GF-D8 (cell line): ENCODE measurements around the gene AIG1.
"Not testable (repeated sequence)": the region's sequence is repeated elsewhere in the genome, so short reads cannot be mapped to it uniquely, and the experiment has no call there.

Experiments used
- DNase-seq: peaks from one replicate; lab custom pipeline; 2025; lab: John Stamatoyannopoulos, UW

AIG1 gene

DNA sequence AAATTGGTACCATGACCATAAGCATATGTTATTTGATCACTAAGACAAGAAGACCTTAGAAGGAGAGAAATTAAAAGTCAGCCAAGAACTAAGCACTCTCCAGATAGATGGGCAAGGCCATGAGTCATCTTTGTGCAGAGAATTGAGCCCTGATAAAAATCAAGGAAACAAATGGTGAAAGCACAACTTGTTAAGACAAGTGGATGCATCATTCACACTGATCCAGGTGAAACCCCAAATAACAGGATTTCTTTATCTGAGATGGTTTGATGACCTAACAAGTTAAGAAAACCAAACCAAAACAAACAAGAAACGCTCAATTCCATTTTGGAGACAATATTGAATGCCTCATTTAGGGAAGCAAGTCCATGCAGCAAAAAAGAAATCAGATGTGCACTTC lies 268.2 kb downstream of the AIG1 start:
- no peak for DNase-seq

- no peak for DNase-seq
Measured at GRCh38 chr6:143329323-143329722, 268.6 kb downstream of the AIG1 start.

DNA sequence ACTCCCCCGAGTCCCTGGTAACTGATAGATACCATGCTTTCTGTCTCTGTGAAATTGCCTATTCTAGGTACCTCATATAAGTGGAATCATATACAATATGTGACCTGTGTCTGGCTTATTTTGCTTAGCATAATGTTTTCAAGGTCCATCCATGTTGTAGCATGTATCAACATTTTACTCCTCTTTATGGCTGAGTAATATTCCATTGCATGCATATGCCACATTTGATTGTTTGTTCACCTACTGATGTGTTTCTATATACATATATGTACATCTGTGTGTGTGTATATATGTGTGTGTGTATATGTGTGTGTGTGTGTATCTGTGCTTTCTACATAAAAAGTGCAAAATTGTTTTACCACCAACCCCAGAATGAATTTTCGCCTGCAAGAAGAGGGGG lies 270.7 kb downstream of the AIG1 start:
- DNase-seq = no peak

GRCh38 chr6:143332153-143332845 lies 271.6 kb downstream of the AIG1 start:
- DNase-seq = no peak

DNA sequence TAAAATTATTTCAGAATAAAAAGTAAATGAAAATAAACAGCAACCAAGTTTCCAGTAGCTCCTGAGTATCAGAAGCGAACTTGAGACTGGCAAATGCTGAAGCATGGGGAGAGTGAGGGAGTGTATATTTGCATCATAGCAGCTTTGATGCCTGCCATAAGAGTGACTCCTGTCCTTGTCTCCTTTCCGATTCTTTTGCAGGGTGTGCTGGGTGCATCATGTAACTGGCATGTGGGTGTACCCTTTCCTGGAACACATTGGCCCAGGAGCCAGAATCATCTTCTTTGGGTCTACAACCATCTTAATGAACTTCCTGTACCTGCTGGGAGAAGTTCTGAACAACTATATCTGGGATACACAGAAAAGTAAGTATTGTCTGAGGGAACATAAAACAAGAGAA lies 272.4 kb downstream of the AIG1 start:
- DNase-seq = no peak

DNA sequence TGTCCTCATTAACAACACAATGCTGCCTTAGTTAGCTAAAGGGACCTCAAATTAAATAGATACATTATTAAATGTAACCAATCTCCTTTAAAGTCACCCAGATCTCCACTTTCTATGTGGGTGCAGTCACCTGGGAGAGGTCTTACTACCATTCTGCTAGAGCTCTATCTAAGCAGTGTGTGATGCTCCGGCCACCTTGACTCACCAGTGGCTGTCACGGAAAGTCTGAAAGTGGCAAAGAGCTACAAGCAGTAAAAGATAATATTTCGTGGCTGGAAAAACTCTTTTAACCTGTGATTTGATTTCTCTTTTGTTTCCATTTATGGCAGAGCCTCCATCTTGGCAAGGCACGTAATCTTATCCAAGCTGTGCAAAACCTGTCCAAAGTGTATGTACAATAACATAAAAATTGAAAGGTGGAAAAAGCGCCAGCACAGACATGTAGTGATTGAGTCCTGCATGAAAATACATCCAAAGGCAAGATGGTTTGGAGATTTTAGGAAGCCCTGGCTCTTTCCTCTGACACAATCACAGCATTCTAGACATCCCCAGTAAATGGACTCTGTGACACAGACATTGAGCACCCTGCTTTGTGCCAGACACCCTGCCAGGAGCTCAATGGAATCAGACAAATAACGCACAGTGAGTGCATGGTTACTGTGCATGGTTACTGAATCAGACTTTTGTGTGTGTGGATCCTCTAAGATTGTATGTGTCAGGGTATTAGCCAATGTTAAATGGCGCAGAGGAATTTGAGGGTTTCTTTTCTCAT lies 273.2 kb downstream of the AIG1 start:
- no peak for DNase-seq

- no peak for DNase-seq
Measured at GRCh38 chr6:143335865-143336264, 275.2 kb downstream of the AIG1 start.

GRCh38 chr6:143336446-143337152 lies 275.9 kb downstream of the AIG1 start:
- no peak for DNase-seq

- DNase-seq = no peak
Measured at GRCh38 chr6:143337201-143337949, 276.7 kb downstream of the AIG1 start.

GRCh38 chr6:143339223-143339622 lies 278.5 kb downstream of the AIG1 start:
- no peak for DNase-seq

DNA sequence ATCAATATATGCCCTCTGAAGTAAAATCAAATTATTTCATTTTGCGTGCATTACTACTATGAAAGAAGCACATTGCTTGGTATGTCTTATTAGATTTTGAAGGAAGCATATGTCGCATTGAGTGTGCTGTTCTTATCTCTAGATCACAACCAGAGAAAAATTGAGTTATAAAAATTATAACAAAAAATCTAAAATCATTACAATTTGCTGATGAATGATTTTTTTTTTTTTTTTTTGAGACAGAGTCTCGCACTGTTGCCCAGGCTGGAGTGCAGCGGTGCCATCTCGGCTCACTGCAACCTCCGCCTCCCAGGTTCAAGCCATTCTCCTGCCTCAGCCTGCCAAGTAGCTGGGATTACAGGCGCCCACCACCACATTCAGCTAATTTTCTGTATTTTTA lies 284.8 kb downstream of the AIG1 start:
- not testable (repeated sequence) for DNase-seq

GRCh38 chr6:143346004-143346403 lies 285.3 kb downstream of the AIG1 start:
- no peak for DNase-seq

- DNase-seq = no peak
Measured at GRCh38 chr6:143348531-143348930, 287.8 kb downstream of the AIG1 start.

DNA sequence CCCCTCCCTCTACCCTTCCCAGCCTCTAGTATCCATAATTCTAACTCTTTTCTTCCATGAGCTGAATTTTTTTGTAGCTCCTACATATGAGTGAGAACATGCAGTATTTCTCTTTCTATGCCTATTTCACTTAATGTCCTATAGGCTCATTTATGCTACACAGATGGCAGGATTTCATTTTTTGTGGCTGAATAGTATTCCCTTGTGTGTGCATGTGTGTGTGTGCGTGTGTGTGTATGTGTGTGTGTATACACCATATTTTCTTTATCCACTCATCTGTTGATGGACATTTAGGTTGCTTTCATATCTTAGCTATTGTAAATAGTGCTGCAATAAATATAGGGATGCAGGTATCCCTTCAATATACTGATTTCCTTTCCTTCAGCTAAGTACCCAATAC lies 288.8 kb downstream of the AIG1 start:
- DNase-seq = no peak

DNA sequence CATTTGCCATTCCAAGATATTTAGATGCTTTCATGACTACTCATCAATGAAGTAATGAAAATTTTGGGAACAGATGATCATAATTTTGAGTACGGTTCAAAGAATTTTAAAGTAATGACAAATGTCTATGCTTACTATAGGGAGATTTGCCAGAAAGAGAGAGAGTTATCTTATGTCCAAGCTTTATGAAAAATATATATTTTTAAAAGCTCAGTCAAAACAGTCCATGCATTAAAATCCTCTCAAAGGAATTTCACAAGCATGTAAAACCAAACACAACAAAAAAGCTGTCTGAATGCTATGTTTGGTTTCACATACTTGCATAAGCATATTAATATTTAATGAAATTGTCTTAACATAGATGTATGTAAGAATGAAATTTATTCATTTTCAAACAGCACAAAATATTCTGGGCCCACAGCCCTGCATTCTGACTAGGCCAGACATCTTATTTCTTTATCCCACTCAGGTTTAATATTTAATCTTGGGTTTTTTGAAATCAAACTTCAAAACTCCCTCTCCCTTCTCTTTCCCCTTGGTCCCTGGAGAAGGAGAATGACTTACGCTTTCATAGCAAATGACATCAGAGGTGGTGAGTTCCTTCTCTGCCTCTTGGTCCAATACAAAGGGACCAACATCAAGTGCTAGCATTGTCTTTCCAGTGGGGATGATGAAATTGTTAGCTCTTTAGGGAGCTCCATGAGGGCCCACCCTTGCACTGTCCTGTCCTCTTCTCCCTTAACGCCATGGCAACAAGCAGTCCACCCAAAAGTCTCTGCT lies 295.6 kb downstream of the AIG1 start:
- DNase-seq = no peak

DNA sequence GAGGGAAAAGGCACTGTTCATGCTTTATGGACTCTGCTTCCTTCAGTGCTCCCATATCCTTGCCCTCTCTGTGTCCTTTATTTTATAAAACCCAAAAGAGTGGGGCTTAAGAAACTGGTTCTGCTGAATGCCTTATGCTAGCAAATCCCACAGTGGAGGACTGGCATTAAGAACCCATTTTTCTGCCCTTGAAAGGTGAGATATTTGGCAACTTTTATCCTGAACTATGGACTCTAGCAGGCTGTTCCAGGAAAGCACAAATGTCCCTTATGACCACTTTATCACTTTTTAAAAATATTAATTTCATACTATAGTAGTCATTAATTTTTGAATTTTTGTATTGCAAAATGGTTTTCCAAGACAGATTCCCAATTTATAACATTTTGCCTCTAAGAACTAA lies 296.5 kb downstream of the AIG1 start:
- DNase-seq = no peak

- no peak for DNase-seq
Measured at GRCh38 chr6:143357561-143358255, 297.0 kb downstream of the AIG1 start.

GRCh38 chr6:143361536-143362191 lies 301.0 kb downstream of the AIG1 start:
- DNase-seq = no peak

- DNase-seq = no peak
Measured at GRCh38 chr6:143362192-143362558, 301.5 kb downstream of the AIG1 start.

- no peak for DNase-seq
Measured at GRCh38 chr6:143363299-143363698, 302.6 kb downstream of the AIG1 start.
